Activated T-cell treated with anti-CD3 and anti-CD28 coated beads, Interleukin-2, amount 50 U/mL, for 72 hours (primary cell): ENCODE results near the gene ADAMTS17. TPM values are rescaled to one million over a fixed set of nuclear protein-coding genes. Genes with fewer than 3 reads are reported as not detected.

ENCODE experiments used
- ATAC-seq, 2 donors: fragments of 150-1000 bp; cut with Tn5 transposase; replicated peaks in 1 of 2; 2 replicates each; pipeline ENCODE4 v1.10.0; 2021; ENCODE audit warnings: moderate library complexity in 2 of 2, mild to moderate bottlenecking in 1 of 2
- DNase-seq, 2 donors: peaks; one replicate each; pipeline ENCODE4 v3.0.0; 2021 to 2022; ENCODE audit warnings: mixed read lengths in 1 of 2
- H3K27ac Mint-ChIP-seq: one replicate; pipeline ENCODE4 v1.8.0; 2022; ENCODE audit warnings: mild to moderate bottlenecking, moderate library complexity, mixed read lengths
- H3K27me3 Mint-ChIP-seq: one replicate; pipeline ENCODE4 v1.8.0; 2022; ENCODE audit warnings: low read depth, mixed read lengths
- H3K36me3 Mint-ChIP-seq, 2 donors: one replicate each; pipeline ENCODE4 v1.8.0; 2022; ENCODE audit warnings: mixed read lengths in 2 of 2, mild to moderate bottlenecking in 1 of 2; ENCODE audit not compliant: insufficient read depth in 2 of 2
- H3K4me1 Mint-ChIP-seq: one replicate; pipeline ENCODE4 v1.8.0; 2022; ENCODE audit warnings: low read depth, mixed read lengths
- H3K4me3 Mint-ChIP-seq, 2 donors: one replicate each; pipeline ENCODE4 v1.8.0; 2022; ENCODE audit warnings: mild to moderate bottlenecking in 2 of 2, mixed read lengths in 2 of 2, moderate library complexity in 2 of 2
- H3K9me3 Mint-ChIP-seq, 2 donors: one replicate each; pipeline ENCODE4 v1.8.0; 2022; ENCODE audit warnings: mixed read lengths in 2 of 2
- total RNA-seq, 2 donors: library from RNA; stranded (reverse); gene quantifications; one replicate each; pipeline ENCODE4 v1.2.3, GENCODE V29; 2022

ADAMTS17 gene
- total RNA-seq, 2 donors from 2014 or later: 2.4 to 2.6 TPM

DNA sequence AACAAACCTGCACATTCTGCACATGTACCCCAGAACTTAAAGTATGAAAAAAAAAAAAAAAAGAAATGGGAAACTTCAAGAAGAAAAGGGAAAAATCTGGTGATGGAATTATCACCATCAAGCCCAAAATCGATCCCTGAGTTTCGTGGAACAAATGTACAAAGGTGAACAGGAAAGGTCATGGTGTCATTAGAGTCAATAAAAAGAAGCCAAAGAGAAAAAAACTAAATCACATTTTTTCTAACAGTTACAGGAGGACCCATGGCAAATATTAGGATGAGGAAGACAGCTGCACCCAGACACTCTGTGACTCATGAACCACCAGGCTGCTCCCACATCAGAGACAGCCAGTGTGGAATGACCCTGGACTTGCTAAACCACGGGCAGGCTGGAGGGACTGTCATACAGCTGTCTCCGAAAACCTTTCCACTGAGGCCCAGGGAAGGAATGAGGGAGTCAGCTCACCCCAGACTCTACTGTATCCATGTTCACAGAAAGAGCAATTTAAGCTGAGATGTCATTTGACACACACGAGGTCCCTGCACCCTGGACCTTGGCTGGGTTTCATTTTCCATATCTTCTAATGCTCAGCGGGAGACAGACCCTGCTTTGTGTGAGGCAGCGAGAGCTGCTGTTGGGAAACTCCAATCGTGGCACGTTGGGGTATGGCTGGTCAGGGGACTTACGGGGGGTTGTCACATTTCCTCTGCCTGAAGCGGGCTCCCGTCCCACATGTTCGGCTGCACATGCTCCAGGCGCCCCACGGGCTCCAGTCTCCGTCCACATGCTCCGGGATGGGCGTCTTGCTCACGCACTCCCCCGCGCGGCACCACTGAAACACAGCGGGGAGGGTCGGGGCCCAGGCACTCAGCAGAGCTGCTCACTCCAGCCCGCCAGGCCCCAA, 210.2 kb downstream of the ADAMTS17 start:
- Mint-ChIP-seq H3K27ac (no peak overlapping the region), H3K4me3 (peak overlapping the region; percentile 40 to 43), H3K27me3 (no peaks in the 10 kb centered on the region), H3K9me3 (no peaks in the 10 kb centered on the region), H3K4me1 (no peaks in the 10 kb centered on the region), H3K36me3 (peaks cover 0 to 3% of the 10 kb centered on the region in 2 donors)
- ATAC-seq (peak; percentile 53 to 69), DNase-seq (peak; percentile 17 to 35)

DNA sequence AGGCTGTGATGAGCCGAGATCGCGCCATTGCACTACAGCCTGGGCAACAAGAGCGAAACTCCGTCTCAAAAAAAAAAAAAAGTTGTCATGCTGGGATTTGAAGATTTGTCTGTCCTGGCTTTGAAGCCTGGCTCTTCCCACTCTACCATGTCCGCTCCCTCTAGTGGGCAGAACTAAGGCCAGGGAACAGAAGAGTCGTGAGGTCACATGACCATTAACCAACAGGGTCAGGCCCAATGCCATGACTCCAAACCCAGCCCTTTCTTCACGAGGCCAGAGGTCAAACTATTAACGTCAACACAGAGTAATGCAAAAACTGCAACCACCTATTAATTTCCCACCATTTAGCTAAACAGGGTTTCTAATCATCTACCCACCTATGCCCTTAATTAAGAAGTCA, 212.1 kb downstream of the ADAMTS17 start:
- Mint-ChIP-seq H3K9me3 (no peaks in the 10 kb centered on the region), H3K27ac (no peak overlapping the region), H3K27me3 (no peaks in the 10 kb centered on the region), H3K4me3 (no peak overlapping the region), H3K4me1 (no peaks in the 10 kb centered on the region), H3K36me3 (no peaks in the 10 kb centered on the region)
- ATAC-seq (no peak), DNase-seq (no peak)

DNA sequence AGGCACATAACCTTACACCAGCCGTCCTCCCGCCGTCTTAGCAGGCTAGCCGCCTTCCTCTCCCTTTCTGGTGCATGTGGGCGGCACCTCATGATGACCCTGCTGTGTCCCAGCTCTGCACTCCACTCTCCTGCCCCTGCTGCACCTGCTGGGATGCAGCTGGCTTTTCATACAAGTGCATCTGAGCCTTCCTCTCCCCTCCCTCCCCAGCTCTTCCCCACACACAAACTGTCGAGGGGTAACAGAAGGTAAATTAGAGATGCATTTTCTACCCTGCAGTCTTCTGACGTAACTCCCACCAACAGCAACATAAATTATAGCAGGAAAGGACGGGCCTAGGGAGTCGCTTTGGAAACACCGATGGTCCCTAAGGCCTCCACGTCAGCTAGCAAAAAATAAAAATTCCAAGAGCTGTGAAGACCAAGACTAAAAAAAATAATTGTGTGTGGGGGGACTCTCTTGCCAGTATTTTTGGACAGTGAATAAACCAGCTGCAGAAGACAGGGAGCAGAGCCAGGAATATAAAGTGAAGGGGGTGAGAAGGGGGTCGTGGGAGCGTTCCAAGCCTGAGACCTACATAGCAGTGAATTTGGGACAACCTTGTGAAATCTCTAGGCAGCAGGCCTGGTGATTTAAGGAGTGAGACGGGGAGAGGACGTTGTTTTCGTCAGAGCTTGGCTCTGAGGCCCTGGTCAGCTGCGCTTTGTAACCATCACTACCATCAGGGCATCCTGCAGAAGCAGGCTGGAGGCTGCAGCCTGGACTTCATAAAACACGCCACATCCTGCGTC, 216.2 kb downstream of the ADAMTS17 start:
- H3K9me3 Mint-ChIP-seq: peaks cover 8 to 11% of the 10 kb centered on the region in 2 donors
- no peaks in the 10 kb centered on the region for H3K27me3 Mint-ChIP-seq
- no peak overlapping the region for H3K4me3 Mint-ChIP-seq
- H3K36me3 Mint-ChIP-seq: peaks cover 10 to 16% of the 10 kb centered on the region in 2 donors
- no peaks in the 10 kb centered on the region for H3K4me1 Mint-ChIP-seq
- H3K27ac Mint-ChIP-seq: no peak overlapping the region
- DNase-seq (no peak), ATAC-seq (no peak)

DNA sequence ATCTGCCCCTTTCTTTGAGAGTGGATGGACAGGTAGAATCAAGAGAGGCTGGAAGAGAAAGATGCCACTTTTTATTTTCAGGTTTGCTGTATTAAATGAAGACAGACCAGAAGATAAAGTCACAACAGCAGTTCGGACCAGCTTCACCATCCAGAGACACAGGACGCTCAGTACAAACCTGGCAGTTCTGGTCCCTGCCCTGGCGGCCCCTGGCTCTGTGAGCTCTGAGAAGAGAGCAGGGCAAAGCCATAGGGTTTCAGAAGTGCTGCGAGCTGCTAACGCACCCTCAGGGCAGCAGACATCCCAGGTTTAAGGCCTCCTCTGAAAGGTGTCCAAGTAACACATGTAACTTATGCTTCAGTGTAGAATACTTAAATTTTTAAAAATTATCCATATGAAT, 216.8 kb downstream of the ADAMTS17 start:
- Mint-ChIP-seq H3K27ac (no peak overlapping the region), H3K4me3 (no peak overlapping the region), H3K36me3 (peaks cover 10 to 16% of the 10 kb centered on the region in 2 donors), H3K9me3 (peaks cover 8 to 11% of the 10 kb centered on the region in 2 donors), H3K4me1 (no peaks in the 10 kb centered on the region), H3K27me3 (no peaks in the 10 kb centered on the region)
- DNase-seq (no peak), ATAC-seq (no peak)

DNA sequence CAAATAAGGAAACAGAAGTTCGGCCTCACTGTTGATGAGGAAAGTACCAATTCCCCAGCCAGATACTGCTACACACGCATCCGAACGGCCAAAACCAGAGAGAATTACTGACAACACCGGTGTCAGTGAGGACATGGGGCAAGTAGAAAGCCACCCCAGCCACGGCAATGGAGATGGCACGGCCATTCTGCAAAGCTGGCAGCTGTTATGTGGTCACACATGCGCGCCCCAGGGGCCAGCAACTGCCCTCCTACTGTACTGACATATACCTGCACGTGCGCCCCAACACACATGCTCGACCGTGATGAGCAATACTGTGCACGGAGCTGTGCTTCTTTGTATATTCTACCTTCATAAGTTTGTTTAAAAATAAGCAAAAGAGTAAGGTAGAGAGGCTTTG, 217.4 kb downstream of the ADAMTS17 start:
- no peak for ATAC-seq
- no peak overlapping the region for H3K4me3 Mint-ChIP-seq
- no peak for DNase-seq
- H3K27me3 Mint-ChIP-seq: no peaks in the 10 kb centered on the region
- no peaks in the 10 kb centered on the region for H3K4me1 Mint-ChIP-seq
- H3K9me3 Mint-ChIP-seq: peaks cover 8 to 14% of the 10 kb centered on the region in 2 donors
- peaks cover 13 to 19% of the 10 kb centered on the region in 2 donors for H3K36me3 Mint-ChIP-seq
- H3K27ac Mint-ChIP-seq: no peak overlapping the region

DNA sequence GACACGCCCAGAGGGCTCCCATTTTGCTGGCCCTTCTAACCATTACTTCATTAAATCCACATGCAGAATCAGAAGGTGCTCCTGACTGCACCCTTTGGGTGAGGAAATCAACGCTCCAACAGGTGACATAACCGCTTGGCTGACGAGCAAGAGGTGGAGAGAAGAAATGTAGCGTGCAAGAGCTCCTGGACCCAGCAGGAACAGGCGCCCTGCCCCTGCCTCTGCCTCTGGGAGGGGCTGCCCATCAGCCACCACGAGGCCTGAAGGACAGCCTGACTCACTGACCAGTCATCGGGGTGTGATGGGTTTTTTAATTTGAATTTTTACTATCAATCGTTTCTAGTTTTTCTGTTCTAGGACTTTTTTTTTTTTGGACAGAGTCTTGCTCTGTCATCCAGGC, 218.2 kb downstream of the ADAMTS17 start:
- Mint-ChIP-seq H3K4me3 (no peak overlapping the region), H3K4me1 (no peaks in the 10 kb centered on the region), H3K36me3 (peaks cover 14 to 19% of the 10 kb centered on the region in 2 donors), H3K9me3 (peaks cover 8 to 16% of the 10 kb centered on the region in 2 donors), H3K27me3 (no peaks in the 10 kb centered on the region), H3K27ac (no peak overlapping the region)
- no peak for DNase-seq
- ATAC-seq: no peak

DNA sequence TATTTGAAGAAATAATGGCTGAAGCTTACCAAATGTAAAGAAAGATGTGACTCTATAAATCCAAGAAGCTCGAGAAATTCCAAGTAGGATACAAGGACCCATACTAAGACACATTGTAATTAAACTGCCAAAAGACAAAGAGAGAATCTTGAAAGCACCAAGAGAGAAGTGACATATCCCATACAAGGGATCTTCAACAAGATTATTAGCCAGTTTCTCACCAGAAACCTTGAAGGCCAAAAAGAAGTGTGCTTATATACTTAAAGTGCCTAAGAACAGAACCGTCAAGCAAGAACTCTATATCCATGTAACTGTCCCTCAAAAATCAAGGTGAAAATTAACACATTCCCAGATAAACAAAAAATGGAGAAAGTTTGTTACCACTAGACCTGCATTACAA, 220.5 kb downstream of the ADAMTS17 start:
- Mint-ChIP-seq H3K4me3 (no peak overlapping the region), H3K27me3 (no peaks in the 10 kb centered on the region), H3K4me1 (no peaks in the 10 kb centered on the region), H3K27ac (no peak overlapping the region), H3K9me3 (peaks cover 8 to 16% of the 10 kb centered on the region in 2 donors), H3K36me3 (peaks cover 14 to 19% of the 10 kb centered on the region in 2 donors)
- no peak for ATAC-seq
- no peak for DNase-seq

DNA sequence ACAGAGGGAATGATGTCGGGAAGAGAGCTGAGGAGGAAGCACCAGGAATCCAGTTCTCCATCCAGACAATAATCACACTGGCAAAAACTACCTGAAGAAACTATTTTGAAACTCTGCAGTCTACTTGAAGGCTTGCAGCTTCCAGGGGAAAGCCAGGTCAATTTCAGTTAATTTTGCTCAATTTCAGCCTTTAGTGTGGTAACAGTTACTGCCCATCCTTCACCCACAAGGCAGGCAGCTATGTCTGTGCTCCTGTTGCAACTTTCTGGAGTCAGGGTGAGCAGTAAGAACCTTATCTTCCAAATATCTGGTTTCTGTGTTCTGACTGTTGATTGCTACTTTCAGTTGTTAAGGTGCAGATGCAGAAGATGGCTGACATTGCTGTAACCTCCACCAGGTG, 221.7 kb downstream of the ADAMTS17 start:
- ATAC-seq (no peak), DNase-seq (no peak)
- Mint-ChIP-seq H3K9me3 (peaks cover 8 to 16% of the 10 kb centered on the region in 2 donors), H3K27me3 (no peaks in the 10 kb centered on the region), H3K36me3 (peaks cover 14 to 19% of the 10 kb centered on the region in 2 donors), H3K4me3 (no peak overlapping the region), H3K27ac (no peak overlapping the region), H3K4me1 (no peaks in the 10 kb centered on the region)

DNA sequence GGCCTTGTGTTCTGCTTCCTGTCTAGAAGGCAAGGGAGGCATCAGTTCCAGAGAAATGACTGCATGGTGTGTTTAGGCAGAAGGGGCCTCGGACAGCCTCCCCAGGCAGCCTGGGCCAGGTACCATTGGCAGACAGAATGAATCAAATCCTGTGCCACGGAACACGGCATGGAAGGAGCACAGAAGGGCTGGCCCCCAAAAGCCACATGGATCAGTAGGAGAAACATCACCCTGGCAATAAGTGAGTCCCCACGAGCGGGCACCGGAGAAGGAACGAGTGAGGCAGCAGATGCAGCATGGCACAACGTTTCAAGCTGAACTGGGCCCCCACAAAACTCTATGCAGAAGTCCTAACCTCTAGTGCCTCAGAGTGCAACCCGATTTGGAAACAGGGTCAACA, 223.2 kb downstream of the ADAMTS17 start:
- ATAC-seq: no peak
- peaks cover 8 to 16% of the 10 kb centered on the region in 2 donors for H3K9me3 Mint-ChIP-seq
- DNase-seq: no peak
- no peaks in the 10 kb centered on the region for H3K27me3 Mint-ChIP-seq
- H3K27ac Mint-ChIP-seq: no peak overlapping the region
- H3K4me1 Mint-ChIP-seq: peaks cover 12% of the 10 kb centered on the region
- no peak overlapping the region for H3K4me3 Mint-ChIP-seq
- H3K36me3 Mint-ChIP-seq: peaks cover 14 to 19% of the 10 kb centered on the region in 2 donors

DNA sequence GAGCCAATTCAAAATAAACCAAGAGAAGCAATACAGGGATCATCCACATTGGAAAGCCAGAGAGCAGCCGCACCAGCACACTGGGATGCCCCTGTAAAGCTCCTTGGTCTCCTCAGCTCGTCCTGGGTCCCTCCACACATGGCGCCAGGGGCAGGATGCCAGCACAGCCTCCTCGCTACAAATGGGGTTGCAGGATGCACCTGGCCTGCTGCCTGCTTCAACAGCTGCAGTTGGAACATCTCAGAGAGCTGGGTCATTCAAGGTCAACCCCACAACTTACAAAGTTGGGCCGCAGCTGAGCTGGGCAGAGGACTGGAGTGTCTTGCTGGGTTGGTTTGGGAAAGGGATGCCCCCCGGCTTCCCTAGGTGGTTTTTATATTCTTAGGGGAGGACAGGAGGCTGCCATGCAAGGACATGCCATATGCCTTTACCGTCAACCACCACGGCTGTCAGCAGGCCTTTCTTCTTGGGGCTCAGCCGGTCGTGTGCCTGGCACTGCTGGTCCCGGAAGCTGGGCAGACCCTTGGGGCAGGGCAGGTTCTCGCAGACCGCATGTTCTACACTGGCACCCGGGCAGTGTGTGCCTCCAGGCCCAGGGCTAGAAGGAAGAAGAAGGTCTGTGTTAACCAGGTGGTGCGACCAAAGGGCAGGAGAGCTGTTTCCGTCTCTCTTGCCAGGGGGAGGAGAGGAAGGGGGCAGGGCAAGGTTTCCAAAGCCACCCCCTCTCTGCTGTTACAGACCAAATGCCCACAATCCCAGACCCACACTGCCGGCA, 225.2 kb downstream of the ADAMTS17 start:
- no peak overlapping the region for H3K27ac Mint-ChIP-seq
- ATAC-seq: no peak
- no peak for DNase-seq

DNA sequence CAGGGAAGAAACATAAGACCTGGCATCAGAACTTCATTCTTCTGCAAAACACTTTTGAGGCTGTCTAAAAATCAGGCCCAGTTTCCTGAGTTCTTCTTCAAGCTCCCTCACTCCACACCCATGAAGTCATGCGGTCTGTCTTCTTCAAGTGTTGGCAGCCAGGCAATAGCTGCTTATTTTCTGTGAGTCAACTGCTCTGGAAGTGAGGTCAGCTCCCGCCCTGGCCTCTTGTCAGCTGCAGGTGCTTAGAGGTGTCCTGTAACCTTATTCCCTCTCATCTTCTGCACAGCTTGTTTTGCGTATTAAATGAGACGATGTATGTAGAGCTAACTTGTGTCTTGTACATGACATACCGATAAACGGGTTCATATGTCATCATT, 226.1 kb downstream of the ADAMTS17 start:
- Mint-ChIP-seq H3K4me1 (peaks cover 40% of the 10 kb centered on the region), H3K27me3 (no peaks in the 10 kb centered on the region), H3K9me3 (peaks cover 0 to 5% of the 10 kb centered on the region in 2 donors), H3K4me3 (no peak overlapping the region), H3K36me3 (peaks cover 3 to 5% of the 10 kb centered on the region in 2 donors), H3K27ac (no peak overlapping the region)
- DNase-seq: no peak
- ATAC-seq: no peak

More for the DNA sequence above, 225.2 kb downstream of the ADAMTS17 start:
- Mint-ChIP-seq H3K27me3 (no peaks in the 10 kb centered on the region), H3K9me3 (peaks cover 4 to 10% of the 10 kb centered on the region in 2 donors), H3K4me3 (no peak overlapping the region), H3K4me1 (peaks cover 31% of the 10 kb centered on the region), H3K36me3 (peaks cover 8 to 10% of the 10 kb centered on the region in 2 donors)

DNA sequence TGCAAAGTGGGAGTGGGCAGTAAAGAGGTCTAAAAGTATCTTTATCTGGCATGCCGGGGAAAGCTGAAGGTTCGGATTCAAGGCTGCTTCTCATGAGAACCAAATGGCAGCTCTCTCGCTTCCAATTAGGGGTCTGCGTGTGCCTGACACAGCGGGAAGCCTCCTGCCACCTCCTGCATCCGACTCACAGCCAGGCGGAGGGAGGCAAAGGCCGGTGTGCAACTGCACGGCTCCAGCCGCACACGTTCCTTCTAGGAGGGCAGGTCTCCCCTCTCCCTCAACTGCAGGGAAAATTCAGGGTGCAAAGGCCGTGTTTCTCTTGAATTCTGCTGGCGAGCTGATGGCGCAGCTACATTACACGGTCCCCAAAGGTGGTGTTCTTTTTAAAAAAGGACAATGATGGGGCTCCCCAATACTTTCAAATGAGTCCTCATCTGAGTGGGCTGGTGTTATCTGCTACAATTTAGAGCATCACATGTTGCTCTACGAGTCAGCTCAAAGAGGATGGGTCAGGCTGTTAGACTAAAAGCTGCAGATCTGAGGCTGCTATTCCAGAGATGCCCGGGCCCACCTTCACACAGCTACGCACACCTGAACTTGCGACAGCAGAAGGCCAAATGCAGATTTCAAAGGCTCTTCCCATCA, 226.6 kb downstream of the ADAMTS17 start:
- H3K4me1 Mint-ChIP-seq: peaks cover 45% of the 10 kb centered on the region
- DNase-seq: no peak
- H3K36me3 Mint-ChIP-seq: peaks cover 3 to 5% of the 10 kb centered on the region in 2 donors
- H3K27ac Mint-ChIP-seq: no peak overlapping the region
- no peaks in the 10 kb centered on the region for H3K27me3 Mint-ChIP-seq
- H3K9me3 Mint-ChIP-seq: peaks cover 0 to 5% of the 10 kb centered on the region in 2 donors
- ATAC-seq: no peak
- H3K4me3 Mint-ChIP-seq: no peak overlapping the region
